SW480 (cell line): Measurements from ENCODE around the gene PDE4D.
A peak's percentile ranks its signal among the peaks of the same experiment; 100 is the strongest.

Experiments used
- DNase-seq: peaks from one replicate; pipeline ENCODE4 v3.0.0-alpha.2; 2016; ENCODE audit warnings: low spot score

The PDE4D gene

GRCh38 chr5:59100875-59101274 lies 792.7 kb downstream of the PDE4D start:
- no peak for DNase-seq

DNA sequence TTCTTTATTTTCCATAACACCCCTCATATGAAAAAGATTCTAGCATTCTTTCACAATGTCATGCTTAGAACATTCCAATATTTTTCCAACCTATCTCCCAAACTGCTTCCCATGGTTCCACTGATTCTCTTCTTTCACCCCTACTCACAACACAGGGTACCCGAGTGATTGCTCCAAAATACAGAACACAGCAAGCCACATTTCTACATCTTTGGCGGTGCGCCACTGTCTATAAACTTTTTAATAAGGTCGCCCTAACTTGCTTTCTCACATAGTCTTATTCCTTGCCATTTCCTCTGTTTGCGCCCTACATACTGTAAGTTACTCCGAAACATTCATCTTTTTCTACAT lies 793.6 kb downstream of the PDE4D start:
- DNase-seq = no peak

DNA sequence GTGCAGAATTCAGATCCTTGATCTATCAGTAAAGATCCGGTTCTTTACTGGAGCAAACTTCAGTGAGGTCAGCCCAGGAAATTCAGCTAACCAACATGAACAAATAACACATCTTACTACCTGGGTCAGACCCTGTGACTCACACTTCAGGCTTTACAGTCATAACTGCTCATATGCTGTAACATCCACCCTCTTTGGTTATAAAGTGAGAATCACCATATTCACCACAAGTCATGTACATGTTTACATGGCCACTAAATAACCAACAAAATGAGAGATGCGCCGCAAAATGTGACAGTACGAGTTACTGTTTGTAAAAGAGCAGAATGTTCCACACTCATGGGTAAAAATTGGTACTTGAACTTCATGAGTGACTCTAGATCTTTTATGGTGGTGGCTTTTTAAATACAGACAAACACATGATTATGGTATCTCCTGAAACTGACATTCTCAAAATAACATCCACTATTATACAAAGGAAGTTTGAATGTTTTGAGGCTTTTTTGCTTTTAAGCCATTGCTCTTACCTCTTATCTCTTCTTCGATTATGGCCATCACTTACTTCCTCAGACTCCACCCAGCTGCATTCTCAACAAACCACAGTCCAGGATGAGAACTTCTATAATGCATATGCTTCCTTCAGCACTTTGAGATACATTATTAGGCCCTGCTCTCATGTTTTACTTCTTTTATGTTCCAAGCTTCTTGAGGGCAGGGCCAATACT lies 794.1 kb downstream of the PDE4D start:
- peak; percentile 90 for DNase-seq

GRCh38 chr5:59098743-59099142 lies 794.8 kb downstream of the PDE4D start:
- DNase-seq = no peak

DNA sequence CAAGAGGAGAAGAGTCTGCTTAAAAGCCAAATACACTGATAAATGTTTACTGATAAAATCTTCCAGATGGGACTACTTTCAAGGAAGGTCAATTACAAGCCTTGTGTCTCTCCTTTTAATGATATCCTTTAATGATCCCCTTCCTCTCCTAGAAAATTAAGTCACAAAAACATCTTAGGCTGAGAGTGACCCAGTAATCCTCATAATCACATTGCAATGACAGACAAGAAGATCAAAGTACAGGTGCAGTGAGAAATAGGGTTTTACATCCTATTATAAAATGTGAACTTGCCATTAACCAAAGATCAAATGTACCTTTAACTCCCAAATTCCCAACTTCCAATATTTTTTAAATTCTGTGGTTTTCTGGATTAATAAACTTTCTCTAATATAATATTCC lies 795.8 kb downstream of the PDE4D start:
- DNase-seq = no peak

GRCh38 chr5:59097116-59097515 lies 796.4 kb downstream of the PDE4D start:
- peak; percentile 21 for DNase-seq

DNA sequence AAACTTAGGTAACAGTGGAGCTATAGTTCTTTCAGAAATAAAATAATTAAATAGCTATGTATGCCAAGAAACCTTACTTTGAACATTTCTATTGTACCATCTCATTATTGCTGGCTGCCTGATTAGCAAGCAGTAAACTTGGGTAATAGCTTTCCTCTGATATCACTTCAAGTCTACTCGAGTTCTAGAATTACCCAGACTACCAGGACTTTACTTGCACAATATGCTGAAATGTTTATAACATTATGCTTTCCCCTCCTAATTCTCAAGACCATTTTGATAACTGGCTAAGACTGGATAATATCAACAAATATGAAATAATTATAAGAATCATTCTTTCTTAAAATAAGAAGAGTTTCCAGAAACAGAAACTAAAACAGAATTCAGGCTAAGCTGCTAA lies 798.0 kb downstream of the PDE4D start:
- no peak for DNase-seq

DNA sequence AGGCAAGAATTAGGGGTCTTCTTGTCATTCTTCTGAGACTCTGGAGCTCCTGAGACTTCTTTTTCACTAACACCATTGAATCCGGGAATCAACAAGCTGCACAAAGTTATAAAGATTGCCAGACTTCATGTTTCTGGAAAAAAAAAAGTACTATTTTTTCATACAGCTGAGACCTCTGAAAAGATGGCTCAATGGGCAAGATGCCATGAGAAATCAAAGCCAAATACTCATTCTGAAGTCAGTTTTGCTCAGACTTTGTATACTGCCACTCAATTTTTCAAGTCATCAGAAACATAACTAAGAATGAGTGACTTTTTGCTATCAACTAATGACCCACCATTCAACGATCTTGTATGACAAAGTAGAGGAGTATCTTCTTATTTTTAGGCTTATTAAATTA lies 798.7 kb downstream of the PDE4D start:
- no peak for DNase-seq

DNA sequence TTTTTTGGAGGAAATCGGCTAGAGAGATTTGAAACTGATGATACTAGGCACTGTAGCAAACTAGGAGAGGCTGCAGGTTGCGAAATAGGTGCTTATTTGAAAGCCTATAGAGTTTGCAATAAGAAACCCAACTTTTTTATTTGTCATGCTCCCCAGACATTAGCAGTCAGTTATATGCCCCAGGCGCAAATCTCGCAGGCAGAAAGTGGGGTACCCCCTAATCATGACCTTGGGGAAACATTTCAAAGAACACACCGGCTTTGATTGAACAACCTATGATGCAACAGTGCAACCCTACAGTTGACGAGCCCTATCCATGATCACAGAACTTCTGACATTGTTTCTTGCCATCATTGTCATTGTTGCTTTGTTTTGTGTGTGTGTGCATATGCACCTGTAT lies 800.2 kb downstream of the PDE4D start:
- no peak for DNase-seq

GRCh38 chr5:59092758-59093157 lies 800.8 kb downstream of the PDE4D start:
- no peak for DNase-seq

- no peak for DNase-seq
These were observed 801.6 kb downstream of the PDE4D start for GRCh38 chr5:59091965-59092364.

GRCh38 chr5:59090323-59090722 lies 803.2 kb downstream of the PDE4D start:
- DNase-seq = no peak

DNA sequence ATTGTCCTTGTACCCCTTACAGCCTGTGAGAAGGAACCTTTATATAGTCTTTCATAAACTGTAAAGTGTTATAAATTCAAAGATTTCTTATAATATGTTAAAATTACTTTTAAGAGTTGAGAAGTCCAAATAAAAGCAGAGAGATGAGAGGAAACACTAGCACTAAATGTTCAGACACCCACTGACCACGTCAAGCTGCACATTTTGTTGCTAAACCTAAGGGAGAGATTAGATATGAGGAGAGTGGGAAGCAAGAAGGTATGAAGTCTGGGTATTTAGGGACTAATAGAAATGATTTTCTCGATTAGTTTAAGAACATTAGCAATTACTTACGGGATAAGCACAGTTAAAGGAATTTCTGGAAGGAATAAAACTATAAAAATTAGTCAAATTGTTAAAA lies 803.8 kb downstream of the PDE4D start:
- DNase-seq = no peak

DNA sequence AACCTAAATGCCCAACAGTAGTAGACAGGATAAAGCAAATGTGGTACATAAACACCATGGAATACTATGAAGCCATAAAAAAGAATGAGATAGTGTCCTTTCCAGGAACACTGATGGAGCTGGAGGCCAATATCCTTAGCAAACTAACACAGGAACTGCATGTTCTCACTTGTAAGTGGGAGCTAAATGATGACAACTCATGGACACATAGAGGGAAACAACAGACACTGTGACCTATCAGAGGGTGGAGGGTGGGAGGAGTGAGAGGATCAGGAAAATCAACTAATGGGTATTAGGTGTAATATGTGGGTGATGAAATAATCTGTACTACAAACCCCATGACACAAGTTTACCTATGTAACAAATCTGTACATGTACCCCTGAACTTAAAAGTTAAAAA lies 805.0 kb downstream of the PDE4D start:
- DNase-seq = no peak

DNA sequence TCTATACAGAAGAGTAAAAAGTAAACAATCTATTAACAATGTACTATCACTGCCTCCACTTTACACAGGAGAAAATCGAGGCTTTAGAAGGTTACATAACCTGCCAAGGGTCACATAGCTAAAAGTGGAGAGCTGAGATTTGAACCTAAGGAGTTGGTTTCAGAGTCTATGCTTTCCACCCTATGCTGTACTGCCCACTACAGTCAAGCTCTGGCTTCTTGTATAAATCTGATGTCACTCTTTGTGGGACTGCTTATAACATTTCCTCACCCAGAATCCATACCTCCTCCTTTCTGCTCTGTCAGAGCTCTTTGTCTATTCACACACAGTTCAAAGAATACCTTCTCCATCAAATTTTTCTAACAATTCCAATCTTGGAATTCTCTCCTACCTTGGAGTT lies 807.5 kb downstream of the PDE4D start:
- no peak for DNase-seq

DNA sequence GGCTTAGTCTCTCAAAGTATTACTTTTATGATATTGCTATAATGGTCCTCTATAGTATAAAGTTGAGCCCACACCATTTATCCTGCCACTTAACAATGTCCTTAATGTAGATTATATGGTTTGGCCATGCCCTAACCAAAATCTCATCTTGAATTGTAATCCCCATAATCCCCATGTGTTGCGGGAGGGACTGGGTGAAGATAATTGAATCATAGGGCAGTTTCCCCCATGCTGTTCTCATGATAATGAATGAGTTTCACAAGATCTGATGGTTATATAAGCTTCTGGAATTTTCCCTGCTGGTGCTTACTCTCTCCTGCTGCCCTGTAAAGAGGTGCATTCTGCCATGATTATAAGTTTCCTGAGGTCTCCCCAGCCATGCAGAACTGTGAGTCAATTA lies 811.8 kb downstream of the PDE4D start:
- no peak for DNase-seq

GRCh38 chr5:59079622-59080620 lies 813.6 kb downstream of the PDE4D start:
- peak; percentile 65 for DNase-seq

DNA sequence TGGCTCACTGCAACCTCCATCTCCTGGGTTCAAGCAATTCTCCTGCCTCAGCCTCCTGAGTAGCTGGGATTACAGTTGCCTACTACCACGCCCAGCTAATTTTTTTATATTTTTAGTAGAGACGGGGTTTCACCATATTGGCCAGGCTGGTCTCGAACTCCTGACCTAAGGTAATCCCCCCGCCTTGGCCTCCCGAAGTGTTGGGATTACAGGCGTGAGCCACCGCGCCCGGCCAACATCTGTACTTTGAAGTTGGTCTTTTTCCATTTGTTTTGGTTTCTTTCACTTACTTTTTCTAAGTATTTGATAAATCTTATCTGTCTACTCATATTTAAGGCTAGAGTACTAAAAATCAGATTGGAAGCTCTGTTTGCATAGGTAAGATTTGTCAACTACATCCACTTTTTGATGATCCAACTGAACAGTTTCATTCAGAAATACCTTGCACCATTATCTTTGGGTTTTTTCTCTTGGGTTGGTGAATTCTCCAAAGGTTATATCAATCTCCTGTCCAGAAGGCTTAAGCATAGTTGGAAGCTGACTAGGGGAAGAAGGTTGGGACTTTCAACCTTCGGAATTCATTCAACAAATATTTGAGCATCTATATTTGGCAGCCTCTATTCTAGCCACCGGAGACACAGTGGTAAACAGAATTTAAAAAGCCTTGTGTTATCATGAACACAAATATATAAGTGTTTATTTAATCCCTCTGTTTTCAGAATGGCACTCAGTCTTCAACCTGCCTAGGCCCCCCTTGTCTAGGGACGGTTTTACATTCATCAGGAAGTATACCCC lies 821.6 kb downstream of the PDE4D start:
- no peak for DNase-seq

GRCh38 chr5:59069438-59070079 lies 824.0 kb downstream of the PDE4D start:
- peak; percentile 19 for DNase-seq

DNA sequence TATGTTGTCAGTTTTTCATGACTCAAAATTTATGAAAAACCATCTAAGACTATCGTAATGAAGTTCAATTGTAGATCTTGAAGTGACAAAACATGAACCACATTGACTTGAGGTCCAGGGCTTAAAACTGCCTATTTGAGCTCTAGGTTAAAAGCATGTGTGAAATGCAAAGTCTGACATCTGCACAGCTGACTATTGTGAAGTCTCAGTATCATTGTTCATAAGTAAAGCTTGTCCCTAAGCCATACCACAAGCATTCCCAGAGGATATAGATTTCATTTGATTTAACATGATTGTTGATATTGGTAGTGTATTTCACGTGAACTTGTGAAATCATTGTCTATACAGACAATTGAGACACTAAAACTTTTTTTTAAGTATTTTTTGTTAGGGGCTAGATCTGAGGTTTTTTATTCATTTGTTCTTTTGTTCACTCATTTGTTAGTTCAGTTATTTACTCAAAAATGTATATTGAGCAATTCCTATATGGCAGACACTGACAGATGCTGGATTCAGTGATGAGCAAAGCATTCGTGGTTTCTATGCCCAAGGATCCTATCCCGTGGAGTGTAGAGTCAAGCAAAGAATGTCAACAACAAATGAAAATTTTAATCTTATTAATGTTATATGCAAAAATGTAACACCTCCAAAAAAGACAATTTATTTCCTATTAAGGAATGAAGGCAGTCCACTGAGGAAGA lies 825.4 kb downstream of the PDE4D start:
- no peak for DNase-seq
